Fibroblast of skin of right biceps (primary cell): ENCODE results near the gene FXYD5.
A peak's percentile ranks its signal among the peaks of the same experiment; 100 is the strongest.

Source experiments
- DNase-seq: peaks from one replicate; pipeline ENCODE4 v3.0.0-alpha.2; 2013

The FXYD5 gene, protein sequence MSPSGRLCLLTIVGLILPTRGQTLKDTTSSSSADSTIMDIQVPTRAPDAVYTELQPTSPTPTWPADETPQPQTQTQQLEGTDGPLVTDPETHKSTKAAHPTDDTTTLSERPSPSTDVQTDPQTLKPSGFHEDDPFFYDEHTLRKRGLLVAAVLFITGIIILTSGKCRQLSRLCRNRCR

DNA sequence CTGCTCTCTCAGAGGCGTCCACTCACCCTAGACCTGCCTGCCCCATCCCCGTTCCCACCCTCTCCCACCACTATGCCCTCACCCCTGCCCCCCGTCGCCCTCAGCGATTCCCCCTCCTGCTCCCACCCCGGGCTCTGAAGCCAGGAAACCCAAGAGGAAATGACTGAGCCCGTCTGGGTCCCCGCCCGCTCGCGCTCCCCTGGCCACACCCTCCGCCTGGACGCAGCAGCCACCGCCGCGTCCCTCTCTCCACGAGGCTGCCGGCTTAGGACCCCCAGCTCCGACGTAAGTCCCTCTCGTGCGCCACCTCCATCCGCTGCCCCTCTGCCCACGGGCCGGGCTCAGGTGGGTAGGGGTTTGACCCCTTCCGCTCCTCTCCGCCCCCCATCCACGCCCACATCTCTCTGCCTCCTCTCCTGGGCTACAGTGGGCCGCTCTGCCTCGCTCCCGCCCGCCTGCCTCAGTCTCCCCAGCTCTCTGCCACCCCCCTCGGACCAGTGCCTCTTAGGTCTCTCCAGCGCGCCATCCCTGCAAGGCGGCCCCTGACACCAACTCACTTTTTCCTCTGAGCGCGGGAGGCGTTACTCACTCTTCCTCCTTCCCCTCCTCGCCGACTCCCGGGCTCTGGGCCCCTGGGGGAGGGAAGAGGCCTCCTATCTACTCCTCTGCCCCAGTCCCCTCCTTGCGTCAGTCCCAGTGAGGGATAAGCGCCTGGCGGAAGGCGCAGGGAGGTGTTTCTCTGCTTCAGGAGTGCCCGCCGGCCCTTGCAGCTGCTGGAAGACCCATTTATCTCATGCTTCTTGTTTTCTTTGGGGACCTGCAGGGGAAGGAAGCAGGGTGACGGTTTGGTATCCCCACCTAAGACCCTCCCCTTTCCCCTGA, at the start of gene FXYD5:
Gene FXYD5, plus strand, starts transcription at position 211 of the 882 bp plus-strand sequence. CDS start 816 bp downstream, outside the sequence.
- peak; percentile 90 for DNase-seq

DNA sequence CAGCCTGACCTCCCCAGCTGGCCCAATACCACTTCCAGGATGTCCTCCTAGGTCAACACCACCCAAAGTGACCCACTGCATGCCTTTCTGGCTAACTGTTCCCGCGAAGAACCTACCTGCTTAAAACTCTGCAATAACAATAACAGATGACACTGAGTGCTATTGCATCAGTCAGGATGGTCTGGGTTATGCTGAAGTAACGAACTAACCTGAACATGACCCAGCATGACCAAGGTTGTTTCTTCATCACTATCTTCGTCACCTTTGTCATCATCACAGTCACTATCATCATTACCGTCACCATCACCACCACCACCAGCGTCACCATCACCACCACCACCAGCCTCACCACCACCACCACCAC, 49.5 kb upstream of the FXYD5 start:
- DNase-seq = no peak

DNA sequence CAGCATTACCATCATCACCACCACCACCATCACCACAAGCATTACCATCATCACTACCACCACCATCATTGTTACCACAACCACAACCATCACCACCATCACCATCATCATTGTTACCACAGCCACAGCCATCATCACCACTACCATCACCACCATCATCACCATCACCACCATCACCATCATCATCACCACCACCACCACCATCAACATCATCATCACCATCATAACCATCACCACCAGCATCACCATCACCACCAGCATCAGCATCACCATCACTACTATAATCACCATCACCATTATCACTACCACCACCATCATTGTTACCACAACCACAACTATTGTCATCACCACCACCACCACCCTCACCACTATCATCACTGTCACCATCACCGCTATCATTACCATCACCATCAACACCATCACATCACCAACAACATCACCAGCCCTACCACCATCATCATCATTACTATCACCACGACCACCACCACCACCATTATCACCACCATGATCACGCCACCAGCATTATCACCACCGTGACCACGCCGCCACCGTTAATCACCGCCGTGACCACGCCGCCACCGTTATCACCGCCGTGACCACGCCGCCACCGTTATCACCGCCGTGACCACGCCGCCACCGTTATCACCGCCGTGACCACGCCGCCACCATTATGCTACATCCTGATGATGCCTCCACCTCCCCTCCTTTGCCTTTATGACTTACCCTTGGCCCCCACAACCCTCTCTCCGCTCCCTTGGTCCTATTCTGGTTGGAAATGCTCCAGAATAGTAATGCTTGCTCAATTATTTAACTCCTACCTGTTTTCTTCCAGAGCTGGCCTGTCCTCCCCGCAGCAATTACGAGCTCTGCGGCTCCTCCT, 48.9 kb upstream of the FXYD5 start:
- no peak for DNase-seq

DNA sequence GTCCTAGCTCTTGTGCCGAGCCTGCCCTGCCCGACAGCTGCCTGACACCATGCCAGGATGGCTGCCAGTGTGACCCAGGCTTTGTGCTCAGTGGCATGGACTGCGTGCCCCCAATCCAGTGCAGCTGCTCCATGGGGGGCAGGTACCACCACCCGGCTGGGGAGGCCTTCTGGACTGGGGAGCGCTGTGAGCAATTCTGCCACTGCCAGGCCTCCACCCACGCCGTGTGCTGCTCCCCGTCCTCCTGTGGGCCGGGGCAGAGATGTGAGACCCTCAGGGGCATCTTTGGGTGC, 48.3 kb upstream of the FXYD5 start:
- DNase-seq = no peak

DNA sequence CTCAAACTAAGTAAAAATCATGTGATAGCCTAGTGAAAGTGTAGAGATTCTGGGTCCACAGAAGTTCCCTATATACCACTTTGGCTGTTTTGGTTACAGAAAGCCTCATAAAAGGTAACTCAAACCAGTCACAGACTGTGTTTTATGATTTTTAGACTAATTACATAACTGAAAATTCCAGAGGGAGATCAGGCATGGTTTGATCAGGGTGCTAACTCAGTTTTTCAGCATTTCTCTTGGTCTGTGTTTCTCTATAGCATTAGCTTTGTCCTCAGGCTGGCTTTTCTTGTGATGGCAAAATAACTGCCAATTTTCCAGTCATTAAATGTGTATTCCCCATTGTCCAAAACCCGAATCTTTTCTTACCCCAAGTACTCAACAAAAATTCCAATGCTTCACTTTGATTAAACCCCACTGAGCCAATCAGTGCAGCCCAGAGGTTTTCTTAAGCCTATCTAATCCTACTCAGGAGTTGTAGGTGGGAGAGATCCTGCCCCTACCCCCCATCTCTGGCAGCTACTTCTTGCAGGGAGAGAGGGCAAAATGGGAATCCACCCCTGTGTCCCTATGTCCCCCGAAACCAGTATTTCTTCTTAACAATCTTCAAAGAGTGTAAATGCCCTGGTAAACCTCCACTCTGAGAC, 47.5 kb upstream of the FXYD5 start:
- no peak for DNase-seq

DNA sequence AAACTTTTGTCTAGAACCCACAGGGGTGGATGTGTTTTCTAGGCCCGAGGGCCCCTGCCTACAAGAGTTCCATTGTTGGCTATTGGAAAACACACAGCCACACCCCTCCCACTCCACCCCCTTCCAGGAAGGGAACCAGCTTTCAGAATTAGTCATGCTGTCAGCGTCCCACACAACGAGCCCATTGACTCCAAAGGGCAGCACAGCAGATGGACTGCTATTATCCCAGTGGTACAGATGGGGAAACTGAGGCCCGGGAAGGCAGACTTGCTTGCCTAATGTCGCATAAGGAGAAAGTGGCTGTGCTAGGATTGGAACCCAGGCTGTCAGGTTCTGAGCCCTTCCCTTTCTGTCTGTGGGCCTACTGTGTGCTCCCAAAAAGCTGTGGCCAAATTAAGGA, 47.0 kb upstream of the FXYD5 start:
- DNase-seq = no peak

DNA sequence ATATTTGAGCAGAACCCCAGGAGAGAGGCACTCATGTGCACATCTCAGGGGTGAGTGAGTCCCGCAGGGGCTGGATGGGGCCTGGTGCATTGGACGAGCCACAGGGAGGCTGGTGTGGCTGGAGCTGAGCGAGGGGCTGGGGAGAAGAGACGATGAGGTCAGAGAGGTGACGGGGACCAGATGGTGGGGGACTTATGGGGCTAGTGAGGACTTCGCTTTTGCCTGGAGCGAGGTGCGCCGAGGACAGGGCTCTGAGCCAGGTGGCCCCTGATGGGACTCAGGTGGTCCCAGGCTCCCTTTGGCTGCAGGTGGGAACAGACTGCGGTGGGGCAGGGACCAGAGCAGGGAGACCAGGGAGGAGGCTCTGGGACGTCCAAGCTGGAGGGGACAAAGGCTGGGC, 45.8 kb upstream of the FXYD5 start:
- DNase-seq = no peak

DNA sequence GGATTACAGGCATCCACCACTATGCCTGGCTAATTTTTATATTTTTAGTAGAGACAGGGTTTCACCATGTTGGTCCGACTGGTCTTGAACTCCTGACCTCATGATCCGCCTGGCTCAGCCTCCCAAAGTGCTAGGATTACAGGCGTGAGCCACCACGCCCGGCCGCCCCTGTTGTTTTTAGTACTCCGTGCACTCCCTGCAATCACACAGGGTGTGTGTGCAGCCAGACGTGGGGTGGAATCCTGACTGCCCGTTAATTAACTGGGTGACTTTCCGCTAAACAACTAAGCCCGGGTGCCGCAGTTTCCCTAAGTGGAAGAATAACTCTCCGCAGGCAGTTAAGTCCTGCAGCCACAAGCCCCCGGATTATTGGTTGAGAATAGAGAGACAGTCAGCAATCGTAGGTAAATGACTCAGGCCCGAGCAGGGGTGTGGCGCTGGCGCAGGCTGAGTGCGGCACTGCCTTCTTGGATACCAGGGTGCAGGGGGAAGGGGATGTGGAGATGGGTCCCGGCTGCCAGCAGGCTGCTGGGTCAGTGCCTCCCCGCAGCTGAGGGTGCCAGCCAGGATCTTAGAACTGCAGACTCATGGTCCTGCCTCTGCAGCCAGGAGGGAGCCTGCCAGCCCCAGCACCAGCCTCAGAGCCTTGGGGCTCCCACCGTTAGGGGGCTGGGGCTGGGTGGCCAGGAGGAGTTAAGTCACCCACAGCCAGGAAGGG, 45.0 kb upstream of the FXYD5 start:
- no peak for DNase-seq

DNA sequence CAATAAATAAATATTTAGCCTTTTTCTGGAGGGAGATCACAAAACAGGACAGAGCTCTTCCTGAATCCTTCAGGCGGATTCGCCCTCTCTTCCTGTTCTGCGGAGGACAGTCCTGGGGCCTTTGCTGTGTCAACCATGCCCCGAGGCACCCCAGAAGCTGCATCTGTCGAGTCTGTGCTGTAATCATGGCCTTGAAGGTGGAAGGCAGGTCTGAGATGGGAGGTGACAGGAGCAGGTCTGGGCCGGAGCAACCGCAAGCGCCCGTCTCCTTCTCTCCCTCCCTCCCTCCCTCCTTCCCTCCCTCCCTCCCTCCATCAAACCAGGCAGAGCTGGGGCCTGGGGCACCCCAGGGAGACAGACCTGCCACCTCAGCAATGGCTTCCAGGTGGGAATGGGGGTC, 43.6 kb upstream of the FXYD5 start:
- DNase-seq = no peak

DNA sequence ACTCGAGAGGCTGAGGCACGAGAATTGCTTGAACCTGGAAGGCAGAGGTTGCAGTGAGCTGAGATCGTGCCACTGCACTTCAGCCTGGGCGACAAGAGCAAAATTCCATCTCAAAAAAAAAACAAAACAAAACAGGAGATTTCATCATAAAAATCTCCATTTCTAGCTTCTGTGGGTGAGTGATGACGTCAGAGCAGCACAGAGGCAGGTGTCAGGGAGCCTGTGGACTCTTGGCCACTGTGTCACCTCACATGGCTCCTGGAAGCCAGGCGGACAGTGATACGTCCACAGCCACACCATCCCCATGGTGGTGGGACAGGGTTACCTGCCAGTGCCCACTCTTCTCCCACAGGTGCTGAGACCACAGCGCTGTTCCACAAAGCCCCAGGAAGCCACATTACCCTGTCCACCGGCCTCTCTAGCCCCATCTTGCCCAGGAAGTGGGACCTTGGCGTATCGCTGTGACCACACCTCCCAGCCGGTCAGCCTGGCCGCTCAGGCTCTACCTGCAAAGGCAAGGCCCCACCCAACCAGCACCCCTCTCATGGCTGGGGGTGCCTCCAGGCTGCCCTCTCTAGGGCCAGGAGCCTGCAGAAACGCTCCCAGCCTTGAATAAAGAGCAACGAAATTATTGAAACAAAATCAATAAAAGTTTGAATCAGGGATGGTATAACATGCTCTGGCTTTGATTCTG, 41.4 kb upstream of the FXYD5 start:
- no peak for DNase-seq

DNA sequence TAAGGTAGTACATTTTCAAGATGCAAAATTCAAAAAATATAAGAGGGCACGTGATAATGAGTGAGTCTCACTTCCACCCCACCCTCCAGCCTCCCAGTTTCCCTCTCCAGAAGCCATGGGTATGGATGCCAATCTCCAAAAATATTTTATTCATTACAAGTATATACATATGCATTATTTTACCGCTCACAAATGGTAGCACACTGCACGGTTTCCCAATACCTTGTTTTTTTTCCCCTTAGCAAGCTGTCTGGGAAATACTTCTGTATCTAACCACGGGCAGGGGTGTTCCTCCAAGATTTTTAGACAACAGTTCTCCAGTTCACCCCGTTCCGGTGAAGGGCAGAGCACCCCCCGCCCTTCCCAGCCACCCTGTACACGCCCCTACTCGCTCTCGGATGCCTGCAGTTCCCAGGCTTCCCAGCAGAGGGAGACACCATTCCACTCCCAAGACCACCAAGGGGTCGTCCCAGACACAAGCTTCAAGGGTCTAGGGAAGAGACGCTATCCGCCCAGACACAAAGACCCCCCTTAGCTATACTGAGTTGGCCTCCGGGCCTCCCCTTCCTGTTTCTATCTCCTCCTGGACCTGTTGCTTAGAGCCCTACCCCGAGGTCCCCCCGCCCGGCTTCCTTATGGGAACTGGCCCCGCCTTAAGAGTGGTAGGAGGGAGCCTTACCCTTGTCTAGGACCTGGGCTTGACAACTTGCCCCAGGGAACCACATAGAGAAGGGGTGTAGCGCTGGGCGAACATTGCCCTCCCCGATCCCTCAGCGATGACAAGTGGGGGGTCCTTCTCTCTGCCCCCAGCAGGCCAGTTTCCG, 40.0 kb upstream of the FXYD5 start:
- peak; percentile 48 for DNase-seq

DNA sequence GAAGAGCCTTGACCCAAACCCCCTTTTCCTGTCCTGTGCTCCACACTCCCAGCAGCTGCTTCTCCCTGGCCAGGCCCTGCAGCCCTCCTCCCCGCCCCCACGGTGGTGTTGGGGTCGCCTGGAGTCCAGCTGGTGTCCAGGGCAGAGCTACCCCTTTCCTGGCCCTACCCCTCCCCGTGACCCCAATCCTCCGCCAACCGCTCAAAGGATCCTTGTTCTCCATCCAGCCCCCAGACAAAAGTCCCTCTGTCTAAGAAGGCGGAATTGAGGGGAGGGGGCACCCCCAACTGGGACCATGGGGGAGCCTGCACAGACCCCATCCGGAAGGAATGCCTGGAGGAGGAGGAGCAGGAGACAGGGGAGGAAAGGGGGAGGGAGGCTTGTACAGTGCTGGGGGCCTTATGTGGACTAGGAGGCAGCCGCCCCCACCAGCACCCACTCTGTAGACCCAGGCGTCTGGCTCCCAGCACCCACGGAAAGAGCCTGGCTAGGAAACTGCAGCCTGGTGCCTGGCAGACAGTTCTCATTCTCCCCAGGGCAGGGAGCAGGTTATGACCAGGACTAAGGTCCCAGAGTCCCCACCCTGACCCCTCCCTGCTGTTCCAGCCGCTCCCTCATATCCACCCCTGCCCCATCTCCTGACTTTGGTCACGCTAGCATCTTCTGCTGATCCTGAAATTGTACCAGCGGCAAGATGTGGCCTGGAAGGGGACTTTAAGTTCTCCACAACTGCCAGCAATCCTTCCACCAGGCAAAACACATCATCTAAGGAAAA, 39.2 kb upstream of the FXYD5 start, which contains the start of gene FXYD3:
Gene FXYD3, plus strand, starts transcription at position 647 of the 775 bp plus-strand sequence. CDS start 3,554 bp downstream, outside the sequence.
- DNase-seq = no peak

DNA sequence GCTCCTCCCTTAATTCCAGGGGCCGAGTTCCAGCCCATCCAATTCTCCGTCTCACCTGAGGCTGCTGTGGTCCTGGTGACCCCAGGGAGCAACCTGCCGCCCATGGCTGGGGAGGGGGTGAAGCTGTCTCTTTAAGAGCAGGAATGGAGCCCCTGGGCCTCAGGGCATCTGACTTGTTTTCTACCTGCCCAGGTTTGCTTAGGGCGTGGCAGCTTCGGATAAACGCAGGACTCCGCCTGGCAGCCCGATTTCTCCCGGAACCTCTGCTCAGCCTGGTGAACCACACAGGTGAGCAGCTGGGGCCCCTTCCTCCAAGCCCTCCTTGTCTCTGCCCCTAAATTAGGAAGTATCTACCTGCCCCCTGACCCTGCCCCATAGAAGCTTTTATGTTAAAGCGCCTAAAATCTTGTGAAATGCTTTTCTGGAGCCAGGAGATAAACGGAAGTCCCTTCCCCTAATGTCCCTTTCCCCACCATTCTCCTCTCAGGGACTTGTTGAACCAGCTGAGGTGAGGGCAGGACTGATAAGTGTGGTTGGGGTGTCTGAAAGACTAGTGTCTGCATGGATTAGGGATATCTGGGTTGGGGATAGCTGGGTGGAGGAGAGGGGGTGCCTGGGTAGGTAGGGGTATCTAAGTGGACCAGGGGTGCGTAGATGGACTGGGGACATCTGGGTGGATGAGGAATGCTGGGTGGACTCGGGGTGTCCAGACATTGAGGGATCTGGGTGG, 38.3 kb upstream of the FXYD5 start:
- DNase-seq = no peak

DNA sequence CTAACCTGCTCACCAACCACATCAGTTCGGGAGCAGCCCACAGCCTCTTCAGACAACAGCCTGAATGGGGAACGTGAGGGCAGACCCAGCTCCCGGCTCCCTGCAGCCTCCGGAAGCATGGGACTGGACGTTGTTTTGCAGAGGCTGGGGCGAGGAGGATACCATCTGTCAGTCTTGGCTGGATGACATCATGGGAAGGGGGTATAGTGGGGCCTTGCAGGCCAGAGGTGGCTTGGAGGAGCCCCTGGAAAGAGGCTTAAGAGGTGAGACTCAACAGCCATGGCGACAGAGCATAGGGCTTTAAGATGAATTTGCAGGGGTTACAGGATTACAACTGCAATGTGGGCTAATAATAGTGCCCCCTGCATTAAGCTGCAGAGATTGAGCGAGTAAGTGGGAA, 37.4 kb upstream of the FXYD5 start:
- DNase-seq = no peak

DNA sequence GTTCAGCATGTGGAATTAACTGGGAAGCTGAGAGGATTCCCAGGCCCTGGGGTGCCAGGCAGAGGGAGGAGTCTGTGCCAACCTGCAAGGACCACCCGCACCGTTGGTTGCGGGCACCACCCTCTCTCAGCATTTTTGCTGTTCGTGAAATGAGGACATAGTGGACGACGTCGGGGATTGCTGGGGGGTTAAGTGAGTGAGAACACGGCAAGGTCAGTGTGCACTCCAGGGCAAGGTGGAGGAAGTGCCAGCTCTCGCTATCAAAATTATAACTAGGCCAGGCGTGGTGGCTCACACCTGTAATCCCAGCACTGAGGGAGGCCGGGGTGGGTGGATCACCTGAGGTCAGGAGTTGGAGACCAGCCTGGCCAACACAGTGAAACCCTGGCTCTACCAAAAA, 36.7 kb upstream of the FXYD5 start:
- DNase-seq = no peak

DNA sequence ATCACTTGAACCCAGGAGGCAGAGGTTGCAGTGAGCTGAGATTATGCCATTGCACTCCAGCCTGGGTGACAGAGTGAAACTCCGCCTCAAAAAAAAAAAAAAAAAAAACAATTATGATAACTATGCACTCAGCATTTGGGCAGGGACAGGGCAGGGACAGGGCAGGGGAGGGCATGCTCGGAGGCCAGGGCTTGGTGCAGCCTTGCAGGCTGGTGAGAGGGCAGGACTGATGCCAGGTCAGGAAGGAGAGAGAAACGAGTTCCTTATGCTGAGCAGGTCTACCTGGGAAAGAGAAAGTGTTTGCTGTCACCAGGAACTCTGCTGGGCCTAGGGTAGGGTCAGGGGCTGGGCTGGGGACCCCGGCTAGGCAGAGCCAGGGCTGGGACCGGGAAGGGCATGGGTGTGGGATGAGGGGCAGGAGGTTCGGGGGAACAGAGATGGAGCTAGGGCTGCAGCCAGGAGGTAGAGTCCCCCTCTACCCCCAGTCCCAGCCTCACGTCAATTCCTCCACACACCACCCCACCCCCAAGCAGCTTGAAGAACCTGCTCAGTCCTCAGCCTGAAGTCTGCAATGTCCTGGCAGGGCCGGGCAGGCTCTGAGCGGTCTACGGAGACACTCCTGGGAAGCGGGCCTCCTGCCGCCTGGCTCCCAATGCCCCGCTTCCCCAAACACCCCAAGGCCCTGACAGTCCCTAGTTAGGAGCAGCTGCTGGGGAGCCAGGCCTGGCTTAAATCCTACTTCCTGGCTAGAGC, 36.1 kb upstream of the FXYD5 start:
- no peak for DNase-seq

DNA sequence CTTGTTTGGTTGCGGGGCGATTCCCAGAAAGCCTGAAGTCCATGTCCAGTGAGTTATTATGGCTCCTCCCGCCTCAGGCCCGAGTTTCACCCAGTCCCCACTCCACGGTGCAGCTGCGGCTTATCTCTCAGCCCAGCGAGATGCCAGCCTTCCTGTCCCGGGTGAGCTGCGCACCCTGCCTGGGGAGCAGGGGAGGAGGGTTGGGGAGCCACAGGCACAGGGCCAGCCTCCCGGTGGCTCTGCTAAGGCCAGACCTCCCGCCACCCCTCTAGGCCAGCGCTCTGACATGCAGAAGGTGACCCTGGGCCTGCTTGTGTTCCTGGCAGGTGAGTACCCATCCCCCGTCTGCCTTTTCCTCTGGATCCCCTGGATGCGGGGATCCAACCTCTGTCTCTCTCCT, 35.4 kb upstream of the FXYD5 start:
- no peak for DNase-seq

DNA sequence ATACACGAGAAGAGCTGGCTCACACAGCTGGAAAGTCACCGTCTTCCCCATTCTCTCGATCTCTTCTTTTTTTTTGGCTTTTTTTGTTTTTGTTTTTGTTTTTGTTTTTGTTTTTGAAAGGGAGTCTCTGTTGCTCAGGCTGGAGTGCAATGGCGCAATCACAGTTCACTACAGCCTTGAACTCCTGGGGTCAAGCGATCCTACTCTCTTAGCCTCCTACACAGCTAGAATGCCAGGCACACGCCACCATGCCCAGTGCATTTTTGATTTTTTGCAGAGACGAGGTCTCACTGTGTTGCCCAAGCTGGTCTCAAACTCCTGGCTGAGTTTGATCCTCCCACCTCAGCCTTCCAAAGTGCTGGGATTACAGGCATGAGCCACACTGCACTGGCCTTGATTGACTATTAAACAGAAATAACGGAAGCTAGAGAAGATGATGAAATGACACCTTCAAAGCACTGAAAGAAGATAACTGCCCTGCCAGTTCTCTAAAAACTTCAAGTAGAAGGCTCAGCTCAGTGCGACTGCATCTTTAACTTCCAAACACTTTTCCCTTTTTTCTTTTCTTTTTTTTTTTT, 34.9 kb upstream of the FXYD5 start:
- no peak for DNase-seq
